SU-DHL-6 (cell line): ENCODE measurements around the gene CCDC110.

Experiments used
- CTCF ChIP-seq: fragments of 200-600 bp; sonication (generic); IDR thresholded peaks from one replicate; pipeline ENCODE4 v1.5.1; 2017; ENCODE audit warnings: antibody characterized with exemption, mild to moderate bottlenecking, low read length, moderate library complexity; ENCODE audit not compliant: insufficient read depth, poor library complexity, severe bottlenecking
- EZH2phosphoT487 ChIP-seq: fragments of 200-600 bp; sonication (generic), shearing (Covaris generic); conservative IDR thresholded peaks from 2 replicates; pipeline ENCODE4 v1.6.1; 2018; ENCODE audit warnings: mild to moderate bottlenecking, antibody characterized with exemption, low read length, moderate library complexity, mixed read lengths

- TF ChIP-seq EZH2phosphoT487 (no peak), CTCF (no peak)
Measured at GRCh38 chr4:185395238-185395955, 76.1 kb downstream of the CCDC110 start, which contains the start of gene LRP2BP.
